Trophoblast cell (in vitro differentiated cells and primary cell): ENCODE measurements around the gene BDKRB2.

Experiments
- DNase-seq, 2 donors: peaks; one replicate each; pipeline ENCODE4 v3.0.0-alpha.2; 2016
- H2AFZ ChIP-seq: 2 replicates; pipeline ENCODE4 v1.6.1; 2013; ENCODE audit warnings: low read length, moderate library complexity, mild to moderate bottlenecking; ENCODE audit not compliant: insufficient read depth, poor library complexity
- H2AK5ac ChIP-seq: 2 replicates; pipeline ENCODE4 v1.6.1; 2013; ENCODE audit warnings: mild to moderate bottlenecking, low read length
- H2BK120ac ChIP-seq: 2 replicates; pipeline ENCODE4 v1.6.1; 2013; ENCODE audit warnings: low read length, mild to moderate bottlenecking, moderate library complexity; ENCODE audit not compliant: insufficient read depth, poor library complexity
- H2BK12ac ChIP-seq: 2 replicates; pipeline ENCODE4 v1.6.1; 2013; ENCODE audit warnings: mild to moderate bottlenecking, low read length, moderate library complexity
- H2BK5ac ChIP-seq: 2 replicates; pipeline ENCODE4 v1.6.1; 2013; ENCODE audit warnings: low read length, low read depth, moderate library complexity, mild to moderate bottlenecking; ENCODE audit not compliant: poor library complexity
- H3K14ac ChIP-seq: 2 replicates; pipeline ENCODE4 v1.6.1; 2013; ENCODE audit warnings: mild to moderate bottlenecking, low read length
- H3K18ac ChIP-seq: 2 replicates; pipeline ENCODE4 v1.6.1; 2013; ENCODE audit warnings: mild to moderate bottlenecking, low read length
- H3K23ac ChIP-seq: 2 replicates; pipeline ENCODE4 v1.6.1; 2013; ENCODE audit warnings: low read length
- H3K27ac ChIP-seq: 2 replicates; pipeline ENCODE4 v1.5.1; 2013; ENCODE audit warnings: low read depth, mild to moderate bottlenecking, inconsistent platforms, low read length, moderate library complexity
- H3K27me3 ChIP-seq: 2 replicates; pipeline ENCODE4 v1.6.1; 2013; ENCODE audit warnings: inconsistent platforms, mild to moderate bottlenecking, low read length, moderate library complexity; ENCODE audit not compliant: insufficient read depth
- H3K36me3 ChIP-seq, 2 experiments: 1 replicate in 1 of 2; 2 replicates in 1 of 2; pipeline ENCODE4 v1.6.1; 2013; ENCODE audit warnings: low read length in 2 of 2, mild to moderate bottlenecking in 2 of 2, moderate library complexity in 1 of 2; ENCODE audit not compliant: insufficient read depth in 2 of 2, control insufficient read depth in 1 of 2
- H3K4ac ChIP-seq: 2 replicates; pipeline ENCODE4 v1.6.1; 2013; ENCODE audit warnings: low read depth, mild to moderate bottlenecking, low read length, moderate library complexity
- H3K4me1 ChIP-seq, 2 experiments: 1 replicate in 1 of 2; 2 replicates in 1 of 2; pipeline ENCODE4 v1.6.1; 2013; ENCODE audit warnings: low read length in 2 of 2, mild to moderate bottlenecking in 2 of 2, moderate library complexity in 1 of 2; ENCODE audit not compliant: insufficient read depth in 2 of 2, control insufficient read depth in 1 of 2
- H3K4me2 ChIP-seq: 2 replicates; pipeline ENCODE4 v1.6.1; 2013; ENCODE audit warnings: inconsistent platforms, mild to moderate bottlenecking, low read length, moderate library complexity
- H3K4me3 ChIP-seq: 2 replicates; pipeline ENCODE4 v1.5.1; 2013; ENCODE audit warnings: mild to moderate bottlenecking, low read depth, low read length, inconsistent platforms
- H3K79me1 ChIP-seq: one replicate; pipeline ENCODE4 v1.6.1; 2013; ENCODE audit warnings: low read length
- H3K79me2 ChIP-seq: 2 replicates; pipeline ENCODE4 v1.6.1; 2013; ENCODE audit warnings: low read length, mild to moderate bottlenecking; ENCODE audit not compliant: control insufficient read depth, insufficient read depth, poor library complexity
- H3K9ac ChIP-seq: 2 replicates; pipeline ENCODE4 v1.6.1; 2013; ENCODE audit warnings: mild to moderate bottlenecking, low read length
- H3K9me3 ChIP-seq: 2 replicates; pipeline ENCODE4 v1.6.1; 2013; ENCODE audit warnings: low read depth, mild to moderate bottlenecking, control low read depth, inconsistent platforms, low read length; ENCODE audit not compliant: insufficient read depth
- H4K12ac ChIP-seq: 2 replicates; pipeline ENCODE4 v1.6.1; 2013; ENCODE audit warnings: low read depth, mild to moderate bottlenecking, low read length, moderate library complexity
- H4K8ac ChIP-seq: 2 replicates; pipeline ENCODE4 v1.6.1; 2013; ENCODE audit warnings: low read depth, mild to moderate bottlenecking, low read length, moderate library complexity
- H4K91ac ChIP-seq: one replicate; pipeline ENCODE4 v1.6.1; 2013; ENCODE audit warnings: low read depth, mild to moderate bottlenecking, low read length, moderate library complexity
- WGBS: extraction: QIAGEN DNeasy Blood & Tissue Kit; methylation state at CpG from one replicate; pipeline ENCODE4 v1.1.7; 2013; ENCODE audit warnings: missing lambda C conversion rate; ENCODE audit not compliant: insufficient read length, insufficient coverage; ENCODE audit errors: extremely low coverage; 5-methylcytosine and 5-hydroxymethylcytosine counted together

Gene BDKRB2

GRCh38 chr14:96246539-96246847 lies 41.9 kb downstream of the BDKRB2 start:
- H2AFZ ChIP-seq, result no peak overlapping the region

GRCh38 chr14:96247031-96247430 lies 42.4 kb downstream of the BDKRB2 start:
- no peak overlapping the region for H2AK5ac ChIP-seq
- no peaks in the 10 kb centered on the region for H3K27me3 ChIP-seq
- peak overlapping the region; percentile 18 for H3K27ac ChIP-seq

More at GRCh38 chr14:96246539-96246847, 41.9 kb downstream of the BDKRB2 start:
- peak; percentile 71 to 89 for DNase-seq
- Histone ChIP-seq H3K9me3 (peaks cover 4% of the 10 kb centered on the region), H4K12ac (no peak overlapping the region), H3K4me2 (no peak overlapping the region), H3K23ac (no peak overlapping the region), H3K27ac (peak overlapping the region; percentile 84), H2BK12ac (no peak overlapping the region), H2BK120ac (no peak overlapping the region), H3K79me1 (peaks cover 19% of the 10 kb centered on the region), H3K14ac (no peak overlapping the region), H2BK5ac (peak overlapping the region; percentile 52), H3K18ac (no peak overlapping the region), H3K36me3 (peaks cover 9 to 16% of the 10 kb centered on the region in 2 experiments), H3K27me3 (no peaks in the 10 kb centered on the region), H3K9ac (no peak overlapping the region), H4K91ac (peak overlapping the region; percentile 73), H3K79me2 (no peaks in the 10 kb centered on the region), H2AK5ac (no peak overlapping the region), H3K4me3 (no peak overlapping the region), H3K4ac (no peak overlapping the region), H4K8ac (no peak overlapping the region), H3K4me1 (peaks cover 23 to 25% of the 10 kb centered on the region in 2 experiments)
- no CpG with 5 or more reads among the region's 1 CpG for WGBS

GRCh38 chr14:96249029-96249428 lies 44.4 kb downstream of the BDKRB2 start:
- H2BK5ac ChIP-seq, result peak overlapping the region; percentile 1
- H3K79me1 ChIP-seq, result peaks cover 41% of the 10 kb centered on the region
- H2AFZ ChIP-seq, result no peak overlapping the region
- no peak overlapping the region for H2BK120ac ChIP-seq
- H3K27ac ChIP-seq, result peak overlapping the region; percentile 32
- H3K18ac ChIP-seq, result no peak overlapping the region
- no CpG with 5 or more reads among the region's 5 CpGs for WGBS
- H2AK5ac ChIP-seq, result no peak overlapping the region
- no peak overlapping the region for H3K4ac ChIP-seq
- peaks cover 8% of the 10 kb centered on the region for H3K79me2 ChIP-seq
- H3K4me3 ChIP-seq, result no peak overlapping the region
- H3K4me1 ChIP-seq, result peaks cover 38 to 40% of the 10 kb centered on the region in 2 experiments
- H3K9me3 ChIP-seq, result no peaks in the 10 kb centered on the region
- no peaks in the 10 kb centered on the region for H3K27me3 ChIP-seq
- H3K14ac ChIP-seq, result no peak overlapping the region
- peak overlapping the region; percentile 78 for H4K91ac ChIP-seq
- no peak overlapping the region for H3K4me2 ChIP-seq
- no peak overlapping the region for H4K12ac ChIP-seq
- H2BK12ac ChIP-seq, result no peak overlapping the region
- no peak overlapping the region for H3K9ac ChIP-seq
- H3K36me3 ChIP-seq, result peaks cover 0 to 2% of the 10 kb centered on the region in 2 experiments
- peak in 1 of 2 donors; percentile 3 for DNase-seq
- no peak overlapping the region for H3K23ac ChIP-seq
- H4K8ac ChIP-seq, result no peak overlapping the region

More at GRCh38 chr14:96247031-96247430, 42.4 kb downstream of the BDKRB2 start:
- peak in 1 of 2 donors; percentile 12 for DNase-seq
- H3K18ac ChIP-seq, result no peak overlapping the region
- H4K8ac ChIP-seq, result peak overlapping the region; percentile 24
- no peak overlapping the region for H4K12ac ChIP-seq
- no peak overlapping the region for H3K9ac ChIP-seq
- peak overlapping the region; percentile 4 for H3K14ac ChIP-seq
- H3K9me3 ChIP-seq, result peaks cover 4% of the 10 kb centered on the region
- peak overlapping the region; percentile 73 for H4K91ac ChIP-seq
- H3K4ac ChIP-seq, result no peak overlapping the region
- no peak overlapping the region for H2AFZ ChIP-seq
- H3K36me3 ChIP-seq, result peaks cover 7 to 10% of the 10 kb centered on the region in 2 experiments
- peak overlapping the region; percentile 37 for H2BK120ac ChIP-seq
- H3K79me1 ChIP-seq, result peaks cover 23% of the 10 kb centered on the region
- H2BK12ac ChIP-seq, result peak overlapping the region; percentile 34
- peak overlapping the region; percentile 52 for H2BK5ac ChIP-seq
- H3K4me2 ChIP-seq, result no peak overlapping the region
- no CpG with 5 or more reads among the region's 6 CpGs for WGBS
- peaks cover 1% of the 10 kb centered on the region for H3K79me2 ChIP-seq
- H3K4me1 ChIP-seq, result peaks cover 25% of the 10 kb centered on the region in 2 experiments
- H3K4me3 ChIP-seq, result no peak overlapping the region
- no peak overlapping the region for H3K23ac ChIP-seq

GRCh38 chr14:96250485-96250884 lies 45.8 kb downstream of the BDKRB2 start:
- H3K4me2 ChIP-seq, result no peak overlapping the region
- no peak overlapping the region for H2AFZ ChIP-seq
- no peaks in the 10 kb centered on the region for H3K36me3 ChIP-seq
- WGBS, result no CpG with 5 or more reads among the region's 3 CpGs
- H3K4me1 ChIP-seq, result peaks cover 46 to 48% of the 10 kb centered on the region in 2 experiments
- no peaks in the 10 kb centered on the region for H3K9me3 ChIP-seq
- no peak overlapping the region for H3K27ac ChIP-seq
- no peak overlapping the region for H4K8ac ChIP-seq
- no peaks in the 10 kb centered on the region for H3K27me3 ChIP-seq
- no peak overlapping the region for H2AK5ac ChIP-seq
- no peak overlapping the region for H3K23ac ChIP-seq
- H3K4ac ChIP-seq, result no peak overlapping the region
- no peak overlapping the region for H4K12ac ChIP-seq
- no peak overlapping the region for H3K9ac ChIP-seq
- H2BK12ac ChIP-seq, result peak overlapping the region; percentile 68
- H2BK5ac ChIP-seq, result no peak overlapping the region
- H3K79me2 ChIP-seq, result peaks cover 11% of the 10 kb centered on the region
- H4K91ac ChIP-seq, result no peak overlapping the region
- DNase-seq, result no peak
- H2BK120ac ChIP-seq, result no peak overlapping the region
- peaks cover 50% of the 10 kb centered on the region for H3K79me1 ChIP-seq
- no peak overlapping the region for H3K18ac ChIP-seq
- no peak overlapping the region for H3K4me3 ChIP-seq
- no peak overlapping the region for H3K14ac ChIP-seq
